ENCODE measurements around the gene CDH4.

DNA sequence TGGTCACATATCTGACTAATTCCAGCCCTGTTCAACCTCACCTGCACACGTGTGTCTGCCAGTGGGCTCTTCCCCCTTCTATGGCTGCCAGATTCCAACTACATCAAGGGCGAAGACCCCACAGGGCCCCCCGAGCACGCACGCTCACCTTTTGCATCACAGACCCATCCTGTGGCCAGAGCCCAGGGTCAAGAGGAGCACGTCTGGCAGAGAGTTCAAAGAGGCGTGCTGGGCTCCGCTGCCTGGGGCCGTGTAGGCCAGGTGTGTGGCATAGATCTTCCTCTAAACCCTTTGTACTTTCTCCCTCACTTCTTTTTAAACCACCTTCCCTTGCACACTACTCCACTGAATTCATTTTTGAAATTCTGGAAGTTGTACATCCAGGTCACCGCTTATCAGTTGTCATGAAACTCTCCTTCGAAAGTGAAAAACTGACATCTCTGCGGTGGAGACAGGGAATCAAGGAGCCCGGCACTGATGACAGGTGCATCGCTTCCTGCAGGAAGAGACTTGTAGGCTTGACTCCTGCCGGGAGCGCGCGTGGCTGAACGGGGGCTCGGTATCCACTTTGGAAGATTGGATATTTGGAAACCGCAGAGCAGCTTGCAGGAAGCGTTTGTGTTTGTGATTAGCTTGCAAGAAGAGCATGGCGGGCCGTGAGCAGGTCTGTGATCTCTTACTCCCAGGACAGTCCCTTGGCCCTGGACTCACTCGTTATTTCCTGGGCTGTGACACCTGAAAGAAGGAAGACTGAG lies 397.2 kb downstream of the CDH4 start:
- TF ChIP-seq POLR2A (IDR thresholded peaks at IDR 0.05) (no peak), POLR2AphosphoS5 (IDR thresholded peaks at IDR 0.05) (no peak)
- TF ChIP-seq, protein P1, sequence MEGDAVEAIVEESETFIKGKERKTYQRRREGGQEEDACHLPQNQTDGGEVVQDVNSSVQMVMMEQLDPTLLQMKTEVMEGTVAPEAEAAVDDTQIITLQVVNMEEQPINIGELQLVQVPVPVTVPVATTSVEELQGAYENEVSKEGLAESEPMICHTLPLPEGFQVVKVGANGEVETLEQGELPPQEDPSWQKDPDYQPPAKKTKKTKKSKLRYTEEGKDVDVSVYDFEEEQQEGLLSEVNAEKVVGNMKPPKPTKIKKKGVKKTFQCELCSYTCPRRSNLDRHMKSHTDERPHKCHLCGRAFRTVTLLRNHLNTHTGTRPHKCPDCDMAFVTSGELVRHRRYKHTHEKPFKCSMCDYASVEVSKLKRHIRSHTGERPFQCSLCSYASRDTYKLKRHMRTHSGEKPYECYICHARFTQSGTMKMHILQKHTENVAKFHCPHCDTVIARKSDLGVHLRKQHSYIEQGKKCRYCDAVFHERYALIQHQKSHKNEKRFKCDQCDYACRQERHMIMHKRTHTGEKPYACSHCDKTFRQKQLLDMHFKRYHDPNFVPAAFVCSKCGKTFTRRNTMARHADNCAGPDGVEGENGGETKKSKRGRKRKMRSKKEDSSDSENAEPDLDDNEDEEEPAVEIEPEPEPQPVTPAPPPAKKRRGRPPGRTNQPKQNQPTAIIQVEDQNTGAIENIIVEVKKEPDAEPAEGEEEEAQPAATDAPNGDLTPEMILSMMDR (IDR thresholded peaks at IDR 0.05): no peak
